BJ (cell line): ENCODE data around the gene RPS19. TPM values are rescaled to one million over a fixed set of nuclear protein-coding genes. Genes with fewer than 3 reads are reported as not detected.
"Not testable (repeated sequence)": the region's sequence is repeated elsewhere in the genome, so short reads cannot be mapped to it uniquely, and the experiment has no call there.

ENCODE experiments used
- CTCF ChIA-PET: fragments of 350-600 bp; formaldehyde crosslinking; extraction: SDS; loops from one replicate; lab custom pipeline; 2021; ENCODE audit warnings: antibody characterized with exemption, inconsistent platforms; lab: Yijun Ruan, JAX
- POLR2A ChIA-PET: fragments of 300-600 bp; sonication (Branson Sonifier 250); formaldehyde crosslinking; extraction: SDS; loops from one replicate; lab custom pipeline; 2021; ENCODE audit warnings: antibody characterized with exemption; lab: Charles Lee
- DNase-seq: peaks from one replicate; pipeline ENCODE4 v3.0.0-alpha.2; 2011; ENCODE audit warnings: low read depth
- H3K27me3 ChIP-seq: 2 replicates; pipeline ENCODE4 v1.6.0; 2011; ENCODE audit warnings: low read length; ENCODE audit not compliant: control insufficient read depth, insufficient read depth
- H3K36me3 ChIP-seq: 2 replicates; pipeline ENCODE4 v1.5.1; 2011; ENCODE audit warnings: low read length; ENCODE audit not compliant: control insufficient read depth, insufficient read depth
- H3K4me3 ChIP-seq: 2 replicates; pipeline ENCODE4 v1.5.1; 2011; ENCODE audit warnings: low read depth, mild to moderate bottlenecking, control low read depth, low read length
- polyA plus RNA-seq: library from polyadenylated mRNA; depleted of rRNA; stranded (reverse); fragments of >200 nt; gene quantifications from 2 replicates; pipeline ENCODE4 v1.2.3, GENCODE V29; 2011
- TF ChIP-seq, protein P1 (sequence below): IDR thresholded peaks from 2 replicates; pipeline ENCODE4 v1.5.1; 2011; ENCODE audit warnings: low read depth, mild to moderate bottlenecking, control low read depth, inconsistent platforms, low read length, moderate library complexity; ENCODE audit not compliant: insufficient read depth

Gene RPS19
- polyA plus RNA-seq, 1 experiment = 1,209 TPM

DNA sequence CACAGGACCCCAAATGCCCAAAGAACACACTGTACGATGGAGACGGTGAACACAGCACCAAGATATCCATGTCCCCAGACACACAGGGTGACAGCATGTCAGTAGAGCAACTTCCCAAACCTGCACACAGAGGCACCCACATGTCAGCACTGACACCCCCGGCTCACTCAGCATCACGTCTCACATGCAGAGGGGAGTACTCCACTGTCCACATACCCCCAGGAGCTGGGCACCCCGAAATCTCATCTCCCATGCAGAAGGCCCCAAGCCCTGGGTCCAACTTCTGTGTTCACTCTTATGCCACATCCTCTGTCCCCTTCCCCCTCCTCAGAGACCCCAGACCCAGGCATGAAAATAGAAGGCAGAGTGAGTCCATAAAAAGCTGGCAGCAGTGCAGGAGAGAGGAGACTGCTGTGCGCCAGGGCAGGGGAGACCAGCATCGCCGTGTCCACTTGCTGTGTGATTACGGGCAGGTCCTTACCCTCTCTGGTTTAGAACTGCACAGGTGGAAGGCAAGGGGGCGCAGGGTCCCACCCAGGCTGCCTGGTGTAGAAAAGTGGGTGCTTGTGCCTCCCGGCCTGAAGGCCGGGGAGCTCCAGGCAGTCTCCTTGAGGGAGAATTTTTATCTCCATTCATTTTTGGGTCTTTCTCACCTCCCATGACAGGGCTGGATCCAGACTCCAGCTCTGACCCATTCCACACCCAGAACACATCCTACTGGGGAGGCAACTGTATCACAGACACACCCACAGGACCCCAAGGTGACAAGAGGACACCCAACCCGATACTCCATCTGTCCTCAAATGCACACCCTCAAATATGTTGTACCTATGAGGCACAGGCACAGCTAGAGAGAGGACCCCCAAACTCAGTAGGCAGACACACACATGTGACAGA is 51.2 kb downstream of the RPS19 start:
- H3K36me3 ChIP-seq = peaks cover 1% of the 10 kb centered on the region
- peaks cover 32% of the 10 kb centered on the region for H3K27me3 ChIP-seq
- POLR2A ChIA-PET = no interaction called here
- DNase-seq = no peak
- no peak overlapping the region for H3K4me3 ChIP-seq
- CTCF ChIA-PET = no interaction called here
- TF ChIP-seq, protein P1, sequence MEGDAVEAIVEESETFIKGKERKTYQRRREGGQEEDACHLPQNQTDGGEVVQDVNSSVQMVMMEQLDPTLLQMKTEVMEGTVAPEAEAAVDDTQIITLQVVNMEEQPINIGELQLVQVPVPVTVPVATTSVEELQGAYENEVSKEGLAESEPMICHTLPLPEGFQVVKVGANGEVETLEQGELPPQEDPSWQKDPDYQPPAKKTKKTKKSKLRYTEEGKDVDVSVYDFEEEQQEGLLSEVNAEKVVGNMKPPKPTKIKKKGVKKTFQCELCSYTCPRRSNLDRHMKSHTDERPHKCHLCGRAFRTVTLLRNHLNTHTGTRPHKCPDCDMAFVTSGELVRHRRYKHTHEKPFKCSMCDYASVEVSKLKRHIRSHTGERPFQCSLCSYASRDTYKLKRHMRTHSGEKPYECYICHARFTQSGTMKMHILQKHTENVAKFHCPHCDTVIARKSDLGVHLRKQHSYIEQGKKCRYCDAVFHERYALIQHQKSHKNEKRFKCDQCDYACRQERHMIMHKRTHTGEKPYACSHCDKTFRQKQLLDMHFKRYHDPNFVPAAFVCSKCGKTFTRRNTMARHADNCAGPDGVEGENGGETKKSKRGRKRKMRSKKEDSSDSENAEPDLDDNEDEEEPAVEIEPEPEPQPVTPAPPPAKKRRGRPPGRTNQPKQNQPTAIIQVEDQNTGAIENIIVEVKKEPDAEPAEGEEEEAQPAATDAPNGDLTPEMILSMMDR = no peak

DNA sequence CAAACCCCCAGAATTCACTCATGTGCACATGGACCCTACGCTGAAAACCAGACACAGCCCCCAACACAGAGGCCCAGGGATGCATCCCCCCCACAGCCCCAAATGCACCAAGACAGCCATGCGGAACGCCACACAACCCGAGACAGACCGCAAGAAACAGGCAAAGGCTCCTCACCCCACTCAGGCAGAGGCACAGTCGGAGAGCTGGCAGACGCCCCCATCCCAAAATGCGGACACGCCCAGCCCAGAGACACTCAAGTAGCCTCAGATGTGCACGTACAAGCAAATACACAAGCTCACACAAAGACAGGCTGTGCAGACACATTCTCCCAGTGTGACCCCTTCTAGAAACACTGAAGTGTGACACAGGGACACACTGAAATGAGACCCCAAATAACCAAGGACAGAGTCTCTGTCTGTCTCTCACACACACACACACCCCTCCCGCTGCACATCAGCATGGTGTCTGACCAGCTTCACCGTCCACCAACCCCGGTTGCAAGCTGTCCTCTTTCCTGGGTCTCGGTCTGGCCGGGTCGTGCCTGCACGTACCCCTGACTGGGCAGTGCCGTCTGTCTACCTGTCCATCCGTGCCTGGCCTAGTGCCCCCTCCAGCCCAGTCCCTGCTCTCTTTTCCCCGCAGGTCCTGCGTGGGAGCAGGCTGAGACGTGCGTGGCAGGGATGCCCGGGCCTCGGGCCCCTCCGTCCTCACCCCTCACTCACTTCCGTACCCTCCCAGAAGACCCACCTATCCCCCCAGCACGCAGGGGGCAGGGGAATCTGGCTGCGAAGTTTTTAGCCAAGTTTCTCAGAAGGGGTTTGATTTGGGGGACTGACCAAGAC is 52.1 kb downstream of the RPS19 start:
- H3K27me3 ChIP-seq = peaks cover 39% of the 10 kb centered on the region
- TF ChIP-seq, protein P1 = no peak
- no peak for DNase-seq
- POLR2A ChIA-PET = no interaction called here
- no peak overlapping the region for H3K4me3 ChIP-seq
- 0 out of 2 replicates have a peak, but pooled peaks cover 1% of the 10 kb centered on the region for H3K36me3 ChIP-seq
- CTCF ChIA-PET = no interaction called here

DNA sequence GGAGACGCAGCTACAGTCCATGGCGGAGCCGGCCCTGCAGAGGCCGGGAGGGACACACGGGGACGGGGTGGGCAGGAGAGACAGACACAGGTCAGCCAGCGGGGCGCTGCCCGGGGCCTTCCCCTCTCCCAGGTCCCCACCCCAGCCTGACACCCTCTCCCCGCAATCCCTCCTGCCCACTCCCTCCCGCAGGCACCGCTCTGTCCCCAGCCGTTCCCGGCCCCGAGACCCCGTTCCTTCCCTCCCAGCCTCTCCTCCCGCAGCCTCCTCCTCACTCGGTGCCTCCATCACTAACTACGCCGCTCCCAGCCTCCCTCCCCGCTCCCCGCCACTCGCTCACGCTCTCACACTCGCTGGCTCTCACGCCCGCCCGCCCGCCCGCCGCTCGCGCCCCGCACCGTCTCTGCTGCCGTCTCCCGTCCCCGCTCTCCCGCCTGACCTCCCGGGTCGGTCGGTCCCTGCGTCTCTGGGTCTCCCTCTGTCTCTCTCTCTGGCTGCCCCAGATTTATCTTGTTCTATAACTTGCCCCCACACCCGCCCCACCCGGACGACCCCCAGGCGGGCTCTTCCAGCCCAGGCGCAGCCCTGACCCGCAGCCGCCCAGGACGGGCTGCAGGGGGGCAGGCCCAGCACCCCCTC is 53.0 kb downstream of the RPS19 start:
- DNase-seq = no peak
- TF ChIP-seq, protein P1 = no peak
- peaks cover 41% of the 10 kb centered on the region for H3K27me3 ChIP-seq
- ChIA-PET CTCF (no interaction called here), POLR2A (no interaction called here)
- H3K36me3 ChIP-seq = 0 out of 2 replicates have a peak, but pooled peaks cover under 1% of the 10 kb centered on the region
- no peak overlapping the region for H3K4me3 ChIP-seq

DNA sequence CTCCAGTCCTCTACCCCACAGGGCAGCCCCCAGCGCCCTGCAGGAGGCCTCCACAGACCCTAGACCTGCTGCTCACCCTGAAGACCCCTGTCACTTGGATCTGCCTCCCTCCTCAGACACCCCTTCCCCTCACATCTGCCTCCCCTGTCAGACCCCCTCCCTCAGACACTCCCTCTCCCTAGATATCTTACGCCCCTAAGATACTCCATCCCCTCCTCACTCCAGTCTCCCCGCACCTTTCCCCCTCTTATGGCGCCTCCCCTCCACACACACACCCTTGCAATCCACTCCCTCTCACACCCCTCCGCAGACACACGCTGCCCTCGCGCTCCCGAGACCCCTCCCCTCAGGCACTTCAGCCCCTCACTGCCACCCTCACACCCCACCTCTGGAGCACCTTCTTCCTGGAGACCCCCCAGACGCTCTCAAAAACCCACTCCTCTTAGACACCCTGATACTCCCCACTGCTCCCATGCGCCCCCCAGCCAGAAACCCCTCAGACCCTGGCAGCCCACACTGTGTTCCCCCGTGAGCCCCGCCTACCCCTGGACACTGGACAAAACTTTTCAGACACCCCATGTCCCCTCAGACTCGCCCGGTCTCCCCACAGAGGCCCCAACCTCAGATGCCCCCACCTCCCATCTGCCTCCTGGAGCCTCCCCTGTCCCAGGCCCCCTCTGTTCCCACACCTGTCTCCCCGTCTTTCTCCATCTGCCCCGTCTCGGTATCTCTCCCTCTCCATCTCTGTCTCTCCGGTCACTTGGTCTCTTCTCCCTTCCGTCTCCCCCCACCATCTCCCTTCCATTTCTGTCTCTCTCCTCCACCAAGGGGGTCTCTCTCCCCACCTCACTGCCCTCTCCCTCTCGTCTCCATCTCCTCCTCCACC is 53.7 kb downstream of the RPS19 start:
- ChIA-PET POLR2A (no interaction called here), CTCF (no interaction called here)
- no peak for DNase-seq
- no peak overlapping the region for H3K4me3 ChIP-seq
- H3K27me3 ChIP-seq = peaks cover 41% of the 10 kb centered on the region
- no peaks in the 10 kb centered on the region for H3K36me3 ChIP-seq
- TF ChIP-seq, protein P1 = no peak

DNA sequence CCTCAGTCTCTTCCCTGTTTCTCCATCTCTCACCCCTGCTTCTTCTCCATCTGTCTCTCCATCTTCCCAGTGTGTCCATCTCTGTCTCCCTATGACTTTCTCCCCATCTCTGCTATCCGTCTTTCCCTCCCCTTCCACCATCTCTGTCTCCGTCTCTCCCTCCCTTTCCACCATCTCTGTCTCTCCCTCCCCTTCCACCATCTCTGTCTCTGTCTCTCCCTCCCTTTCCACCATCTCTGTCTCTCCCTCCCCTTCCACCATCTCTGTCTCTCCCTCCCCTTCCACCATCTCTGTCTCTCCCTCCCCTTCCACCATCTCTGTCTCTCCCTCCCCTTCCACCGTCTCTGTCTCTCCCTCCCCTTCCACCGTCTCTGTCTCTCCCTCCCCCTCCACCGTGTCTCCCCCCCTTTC is 54.4 kb downstream of the RPS19 start:
- POLR2A ChIA-PET, DNase-seq, H3K36me3 ChIP-seq, H3K4me3 ChIP-seq, CTCF ChIA-PET: not testable (repeated sequence)
- peaks cover 41% of the 10 kb centered on the region for H3K27me3 ChIP-seq
